NCI-H82 treated with DMSO at 0.1 percent for 48 hours (cell line): Measurements from ENCODE around the gene MTRFR.
"Not testable (repeated sequence)": the region's sequence is repeated elsewhere in the genome, so short reads cannot be mapped to it uniquely, and the experiment has no call there.

Experiments
- DNase-seq: peaks from one replicate; lab custom pipeline; 2025; ENCODE audit not compliant: unreplicated experiment; lab: John Stamatoyannopoulos, UW

MTRFR gene

DNA sequence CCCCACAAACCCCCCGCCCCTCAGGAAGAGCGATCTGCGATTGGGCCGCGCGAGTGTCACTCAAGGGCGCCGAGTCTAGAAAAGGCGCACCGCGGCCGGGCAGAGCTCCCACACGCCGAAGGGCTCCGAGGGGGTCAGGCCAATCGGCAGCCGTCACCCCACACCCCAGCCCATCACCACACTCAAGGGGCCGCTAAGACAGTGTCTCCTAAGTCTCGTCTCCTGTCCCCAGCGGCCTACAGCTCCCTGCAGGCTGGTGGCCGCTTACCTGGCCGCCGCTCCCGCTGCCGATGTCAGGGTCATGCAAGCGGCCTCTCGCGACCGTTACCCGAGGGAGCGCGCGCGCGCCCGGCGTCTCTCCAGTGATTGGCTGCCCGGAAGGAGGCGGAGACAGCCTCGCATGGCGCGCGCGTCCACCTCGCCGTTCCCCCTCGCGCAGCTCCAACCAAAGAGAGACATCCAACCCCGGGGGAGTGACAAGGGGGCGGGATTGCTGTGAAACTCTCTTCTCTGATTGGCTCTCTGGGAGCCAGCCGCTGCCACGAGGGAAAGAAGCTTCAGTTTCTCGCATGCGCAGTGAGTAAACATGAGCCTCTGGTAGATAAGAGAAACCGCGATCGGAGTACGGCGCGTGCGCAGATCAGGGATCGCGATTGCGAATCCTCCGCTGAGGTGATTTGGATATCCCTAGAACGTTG lies at the start of gene MTRFR, which contains the start of gene MPHOSPH9:
MTRFR (plus strand) TSS at position 630 of the 698 bp plus-strand sequence. CDS start 20,239 bp downstream, outside the sequence.
MPHOSPH9 (minus strand) TSS at position 335 of the 698 bp plus-strand sequence. CDS start 2,777 bp downstream, outside the sequence.
- DNase-seq, result peak; percentile 99

DNA sequence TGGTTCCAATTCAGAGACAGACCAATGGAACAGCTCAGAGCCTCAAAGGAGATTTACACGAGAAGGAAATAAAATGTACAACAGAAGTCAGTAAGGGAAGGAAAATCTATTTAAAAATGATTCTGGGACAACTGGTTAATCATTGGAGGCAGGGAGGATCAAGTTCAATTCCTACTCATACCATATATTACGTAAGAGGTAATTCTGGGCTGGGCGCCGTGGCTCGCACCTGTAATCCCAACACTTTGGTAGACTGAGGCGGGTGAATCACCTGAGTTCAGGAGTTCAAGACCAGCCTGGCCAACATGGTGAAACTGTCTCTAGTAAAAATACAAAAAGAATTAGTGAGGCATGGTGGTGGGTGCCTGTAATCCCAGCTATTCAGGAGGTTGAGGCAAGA lies 45.6 kb upstream of the MTRFR start:
- no peak for DNase-seq

DNA sequence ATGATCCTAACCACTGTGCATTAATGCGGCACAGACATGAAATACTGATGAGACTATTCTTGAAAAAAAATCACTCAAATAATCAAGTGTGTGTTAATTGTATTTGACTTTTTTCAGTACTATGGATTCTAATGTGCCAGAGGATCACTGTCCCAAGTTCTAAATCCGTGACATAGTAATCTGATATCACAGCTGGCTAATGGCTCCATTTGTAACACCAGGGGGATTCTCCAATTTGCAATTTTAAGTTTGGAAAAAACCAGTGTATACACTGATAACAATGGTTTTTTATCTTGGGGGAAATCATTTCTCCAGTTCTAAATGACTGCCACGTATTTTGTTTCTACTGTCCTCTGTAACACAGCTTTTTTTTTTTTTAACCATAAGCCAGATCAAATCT lies 33.3 kb upstream of the MTRFR start:
- no peak for DNase-seq

DNA sequence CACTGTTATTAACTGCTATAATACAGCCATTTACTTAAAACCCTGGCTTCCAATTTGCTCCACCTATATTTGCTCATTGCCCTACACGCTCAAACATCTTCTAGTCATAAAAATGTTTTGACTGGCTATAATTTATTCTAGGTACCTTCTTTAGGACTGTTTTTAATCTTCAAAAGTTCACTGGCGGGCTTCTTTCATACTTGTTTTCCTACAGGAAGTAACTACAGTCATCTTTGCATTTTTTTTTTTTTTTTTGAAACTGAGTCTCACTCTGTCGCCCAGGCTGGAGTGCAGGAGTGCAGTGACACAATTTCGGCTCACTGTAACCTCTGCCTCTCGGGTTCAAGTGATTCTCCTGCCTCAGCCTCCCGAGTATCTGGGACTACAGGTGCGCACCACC lies 32.8 kb upstream of the MTRFR start:
- DNase-seq, result no peak

DNA sequence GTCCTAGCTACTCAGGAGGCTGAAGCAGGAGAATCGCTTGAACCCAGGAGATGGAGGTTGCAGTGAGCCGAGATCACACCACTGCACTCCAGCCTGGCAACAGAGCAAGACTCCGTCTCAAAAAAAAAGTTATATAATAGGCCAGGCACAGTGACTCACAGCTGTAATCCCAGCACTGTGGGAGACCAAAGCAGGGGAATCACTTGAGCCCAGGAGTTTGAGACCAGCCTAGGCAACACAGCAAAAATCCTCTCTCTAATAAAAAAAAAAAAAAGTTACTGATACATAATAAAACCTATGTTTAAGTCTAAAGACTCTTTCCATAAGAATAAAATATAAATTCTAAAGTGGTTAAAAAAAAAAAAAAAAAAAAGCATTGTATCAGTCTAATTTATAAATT lies 26.4 kb upstream of the MTRFR start:
- not testable (repeated sequence) for DNase-seq

DNA sequence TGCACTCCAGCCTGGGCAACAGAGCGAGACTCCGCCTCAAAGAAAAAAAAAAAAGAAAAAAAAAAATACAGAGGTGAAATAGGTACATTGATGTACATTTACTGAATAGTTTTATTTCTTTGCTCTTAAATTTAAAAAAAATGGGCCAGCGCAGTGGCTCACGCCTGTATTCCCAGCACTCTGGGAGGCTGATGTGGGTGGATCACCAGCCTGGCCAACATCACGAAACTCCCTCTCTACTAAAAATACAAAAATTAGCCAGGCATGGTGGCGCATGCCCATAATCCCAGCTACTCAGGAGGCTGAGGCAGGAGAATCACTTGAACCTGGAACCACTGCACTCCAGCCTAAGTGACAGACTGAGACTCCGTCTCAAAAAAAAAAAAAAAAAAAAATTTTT lies 25.4 kb upstream of the MTRFR start:
- not testable (repeated sequence) for DNase-seq

DNA sequence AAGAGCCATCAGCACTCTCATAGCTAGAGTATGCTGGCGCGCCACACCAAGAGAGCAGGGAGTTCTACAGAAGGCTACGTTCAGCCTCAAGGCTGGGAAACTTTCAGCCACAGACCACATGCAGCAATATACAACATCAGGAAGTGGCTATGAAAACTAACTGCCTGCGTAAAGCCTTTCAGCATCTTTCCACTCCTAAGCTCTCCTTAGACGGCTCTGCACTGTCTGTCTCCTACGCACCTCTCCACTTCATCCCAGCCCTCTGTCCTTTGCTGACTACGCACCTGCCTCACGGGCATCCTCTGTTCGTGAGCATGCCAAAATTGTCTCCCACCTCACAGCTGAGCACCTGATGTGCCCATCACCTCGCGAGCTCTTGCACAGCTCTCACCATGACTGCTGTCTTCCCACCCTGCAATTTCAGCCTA lies 10.0 kb upstream of the MTRFR start:
- DNase-seq, result no peak

DNA sequence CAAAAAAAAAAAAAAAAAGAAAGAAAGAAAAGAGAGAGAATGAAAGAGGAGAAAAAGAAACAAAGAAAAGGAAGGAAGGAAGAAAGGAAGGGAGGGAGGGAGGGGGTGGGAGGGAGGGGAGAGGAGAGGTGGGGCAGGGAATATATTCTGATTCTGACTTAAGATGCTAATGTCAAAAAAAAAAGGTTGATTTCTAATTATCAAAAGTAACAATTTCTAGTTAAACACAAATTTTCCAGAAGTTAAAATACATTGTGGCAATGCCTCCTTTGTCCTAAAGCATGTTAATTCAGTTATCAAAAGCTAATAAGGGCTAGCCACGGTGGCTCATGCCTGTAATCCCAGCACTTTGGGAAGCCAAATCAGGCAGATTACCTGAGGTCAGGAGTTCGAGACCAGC lies 7.8 kb upstream of the MTRFR start:
- no peak for DNase-seq

DNA sequence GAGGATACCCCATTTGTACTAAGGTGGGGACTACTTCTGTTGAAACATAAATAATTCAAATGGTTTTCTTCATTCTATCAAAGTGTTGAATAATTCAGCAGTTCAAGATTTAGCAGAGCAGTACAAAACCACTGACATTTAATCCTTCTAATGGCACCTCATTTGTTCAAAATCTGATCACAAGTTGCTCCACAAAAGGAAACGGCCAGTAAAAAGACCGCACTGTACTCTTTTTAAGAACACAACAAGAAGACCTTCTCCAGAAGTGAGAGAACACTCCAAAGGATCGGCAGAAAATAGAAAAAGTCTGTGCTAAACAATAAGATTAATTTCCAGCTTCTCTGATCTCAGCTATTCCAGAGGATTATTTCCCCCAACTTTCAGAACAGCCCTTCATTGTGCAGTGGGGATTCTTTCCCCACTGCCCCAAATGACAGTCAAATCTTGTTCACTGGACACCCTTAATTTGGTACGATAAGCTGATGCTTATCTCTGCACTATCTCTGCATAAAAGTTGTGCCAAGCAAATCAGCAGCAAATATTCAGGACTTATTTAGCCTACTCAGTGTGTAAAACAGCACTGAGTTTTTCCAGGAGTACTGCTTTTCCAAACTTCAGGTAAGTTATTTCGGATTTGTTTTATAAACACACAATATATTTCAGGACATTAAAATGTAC lies 5.5 kb upstream of the MTRFR start:
- DNase-seq, result no peak

DNA sequence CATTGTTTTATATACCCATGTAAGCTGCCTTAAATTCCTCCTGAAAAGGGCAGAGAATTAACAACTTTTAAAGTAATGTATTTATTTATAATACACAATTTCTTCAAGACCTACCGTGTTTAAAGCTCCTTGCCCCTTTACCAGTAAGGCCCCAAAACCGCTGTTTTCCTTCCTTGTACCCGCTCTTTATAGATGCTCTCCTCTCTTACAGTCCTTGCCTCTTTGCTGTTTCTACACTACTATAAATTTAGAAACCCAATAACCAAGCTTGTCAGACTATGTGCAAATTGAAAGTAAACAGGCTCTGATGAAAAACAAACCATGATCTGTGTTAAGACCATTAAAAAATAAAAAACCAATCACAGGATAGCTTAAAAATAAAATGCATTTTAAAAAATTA lies 4.2 kb upstream of the MTRFR start:
- DNase-seq, result no peak

DNA sequence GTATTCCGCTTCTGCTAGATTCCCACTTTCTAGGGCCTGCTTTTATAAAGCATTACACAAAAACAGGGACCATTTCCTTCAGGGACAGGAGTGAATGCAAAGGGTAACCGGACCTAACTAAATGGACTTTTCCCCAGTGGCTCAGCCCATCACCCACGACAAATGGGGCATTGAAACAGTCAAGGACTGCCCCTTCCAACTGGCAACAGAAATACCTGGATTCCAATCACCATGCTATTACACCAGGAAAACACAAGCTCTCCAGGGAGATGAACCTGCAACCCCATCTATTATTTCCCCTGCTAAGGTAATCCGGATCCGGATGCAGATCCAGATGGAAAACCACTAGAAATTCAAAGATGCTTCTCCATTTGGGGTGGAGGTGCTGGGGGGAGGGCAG lies 1.3 kb upstream of the MTRFR start:
- no peak for DNase-seq

DNA sequence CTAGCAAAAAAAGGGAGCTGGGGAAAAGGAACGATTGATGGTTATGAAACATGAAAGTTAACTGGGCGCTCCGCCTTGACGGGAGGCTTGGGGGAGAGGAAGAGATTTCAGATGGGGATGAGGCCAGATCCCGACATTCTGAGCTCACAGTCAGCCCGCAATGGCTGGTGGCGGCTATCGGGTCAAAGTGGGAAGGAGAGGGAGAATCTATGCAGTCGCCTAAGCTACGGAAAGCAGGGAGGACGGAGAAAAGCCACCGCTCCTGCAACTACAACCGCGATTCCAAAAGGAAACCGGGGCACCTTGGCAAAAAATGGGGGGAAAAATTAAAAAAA lies 797 bp upstream of the MTRFR start:
- DNase-seq, result no peak

DNA sequence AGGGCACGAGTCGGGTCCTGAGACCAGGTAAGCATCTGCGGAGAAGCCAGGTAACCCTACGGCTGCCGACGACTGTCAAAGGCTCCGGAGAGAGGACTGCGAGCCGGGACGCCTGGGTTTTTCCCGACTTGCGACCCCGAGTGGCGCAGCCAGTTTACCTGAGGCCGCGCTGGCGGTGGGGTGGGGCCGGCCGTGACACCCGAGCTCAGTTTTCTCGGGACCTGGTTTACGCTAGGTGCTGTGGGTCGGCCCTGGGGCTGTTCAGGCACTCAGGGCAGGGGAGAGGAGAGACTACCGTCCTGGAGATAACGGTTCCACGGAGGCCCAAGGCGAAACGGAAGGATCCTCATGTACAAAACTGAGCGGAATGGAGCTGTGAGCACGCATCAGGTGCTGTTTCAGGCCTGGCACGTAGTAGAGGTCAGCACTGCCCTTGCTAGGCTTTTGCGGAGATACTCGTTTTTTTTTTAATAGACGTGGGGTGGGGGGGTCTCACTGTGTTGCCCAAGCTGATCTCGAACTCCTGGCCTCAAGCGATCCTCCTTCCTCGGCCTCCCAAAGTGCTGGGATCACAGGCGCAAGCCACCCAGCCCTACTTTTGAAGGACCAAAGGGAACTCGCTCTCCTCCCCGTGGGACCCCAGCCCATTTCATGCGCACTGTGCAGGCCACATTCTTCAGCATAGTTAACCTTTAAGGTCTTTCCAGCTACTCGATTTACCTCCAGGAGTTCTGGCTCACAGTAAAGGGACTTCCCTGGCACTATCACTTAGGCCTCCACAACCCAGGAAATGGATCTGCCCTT lies 471 bp downstream of the MTRFR start:
- DNase-seq, result no peak

DNA sequence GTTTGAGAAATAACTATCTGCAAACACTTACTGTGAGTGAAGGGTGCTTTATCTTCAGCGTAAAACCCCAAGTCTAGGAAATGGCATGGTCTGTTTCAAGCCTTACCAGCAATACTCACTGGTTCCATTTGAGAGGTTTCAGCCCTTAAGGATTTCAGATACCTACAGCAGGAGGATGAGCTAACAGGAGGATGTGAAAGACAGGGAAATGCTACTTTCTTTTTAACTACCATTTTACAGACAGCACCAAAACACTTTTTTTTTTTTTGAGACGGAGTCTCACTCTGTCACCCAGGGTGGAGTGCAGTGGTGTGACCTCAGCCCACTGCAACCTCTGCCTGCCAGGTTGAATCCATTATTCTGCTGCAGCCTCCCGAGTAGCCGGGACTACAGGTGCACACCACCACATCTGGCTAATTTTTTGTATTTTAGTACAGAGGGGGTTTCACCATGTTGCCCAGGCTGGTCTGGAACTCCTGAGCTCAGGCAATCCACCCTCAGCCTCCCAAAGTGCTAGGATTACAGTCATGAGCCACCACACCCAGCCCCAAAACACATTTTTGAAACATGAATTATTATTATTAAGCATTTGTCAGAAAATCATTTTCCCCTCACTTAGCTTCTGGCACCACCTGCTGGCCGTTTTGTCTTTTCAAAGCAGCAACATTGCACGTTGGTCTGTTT lies 4.6 kb downstream of the MTRFR start:
- DNase-seq, result no peak

DNA sequence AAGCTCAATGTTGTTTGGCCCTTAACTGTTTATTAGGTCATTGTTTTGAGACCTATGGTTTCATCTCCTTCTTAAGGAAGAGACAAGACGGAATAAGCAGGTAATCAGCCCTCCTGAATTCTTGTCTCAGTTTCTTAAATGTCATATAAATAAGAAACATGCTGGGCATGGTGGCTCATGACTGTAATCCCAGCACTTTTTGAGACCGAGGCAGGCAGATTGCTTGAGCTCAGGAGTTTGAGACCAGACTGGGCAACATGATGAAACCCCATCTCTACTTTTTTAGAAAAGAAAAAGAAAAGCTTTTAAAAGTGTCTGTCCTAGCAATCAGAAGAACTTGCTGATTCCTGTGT lies 5.1 kb downstream of the MTRFR start:
- no peak for DNase-seq

DNA sequence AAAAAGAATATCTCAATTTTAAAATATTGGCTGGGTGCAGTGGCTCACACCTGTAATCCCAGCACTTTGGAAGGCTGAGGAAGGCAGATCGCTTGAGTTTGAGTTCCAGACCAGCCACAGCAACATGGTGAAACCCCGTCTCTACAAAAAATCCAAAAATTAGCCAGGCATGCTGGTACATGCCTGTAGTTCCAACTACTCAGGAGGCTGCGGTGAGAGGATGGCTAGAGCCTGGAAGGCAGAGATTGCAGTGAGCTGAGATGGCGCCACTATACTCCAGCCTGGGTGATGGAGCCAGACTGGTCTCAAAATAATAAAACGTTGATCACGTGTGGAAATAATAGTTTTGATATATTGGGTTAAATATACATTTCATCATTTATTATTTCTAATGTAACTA lies 5.7 kb downstream of the MTRFR start:
- no peak for DNase-seq

DNA sequence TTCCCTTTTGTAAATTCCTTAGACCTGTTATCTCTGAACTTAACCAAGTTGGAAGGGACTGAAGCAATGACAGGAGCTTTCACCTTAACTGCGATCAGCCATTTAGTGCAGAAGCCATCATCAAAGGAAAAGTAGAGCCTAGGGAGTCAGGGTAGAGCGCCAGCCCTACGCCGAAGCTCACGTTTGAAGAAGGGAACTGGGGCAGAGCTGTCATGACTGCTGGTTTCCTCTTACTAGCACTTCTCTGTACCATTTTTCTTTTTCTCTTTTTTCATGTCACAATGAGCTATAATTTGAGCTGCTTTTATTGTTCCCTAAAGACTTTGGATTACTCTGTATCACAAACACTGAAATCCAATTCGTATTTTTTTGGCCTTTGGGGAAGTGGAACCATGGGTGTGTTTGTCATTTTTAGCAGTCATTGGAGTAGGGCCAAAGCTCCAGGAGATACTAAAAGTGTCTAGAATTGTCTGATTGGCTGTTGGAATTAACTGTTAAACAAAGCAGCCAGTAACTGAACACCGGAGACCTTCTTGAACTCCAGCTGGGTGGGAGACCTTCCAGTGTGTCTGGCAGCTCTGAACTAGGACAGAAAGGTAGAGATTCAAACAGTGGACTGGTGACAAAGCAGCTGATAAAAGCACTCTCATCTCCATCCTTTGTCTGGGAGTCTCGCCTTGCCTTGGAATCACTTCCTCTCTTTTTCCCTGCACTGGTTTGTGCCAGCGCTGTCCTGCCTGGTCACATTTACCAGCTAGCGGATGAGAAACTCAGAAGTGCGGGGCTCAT lies 9.1 kb downstream of the MTRFR start:
- DNase-seq, result no peak

DNA sequence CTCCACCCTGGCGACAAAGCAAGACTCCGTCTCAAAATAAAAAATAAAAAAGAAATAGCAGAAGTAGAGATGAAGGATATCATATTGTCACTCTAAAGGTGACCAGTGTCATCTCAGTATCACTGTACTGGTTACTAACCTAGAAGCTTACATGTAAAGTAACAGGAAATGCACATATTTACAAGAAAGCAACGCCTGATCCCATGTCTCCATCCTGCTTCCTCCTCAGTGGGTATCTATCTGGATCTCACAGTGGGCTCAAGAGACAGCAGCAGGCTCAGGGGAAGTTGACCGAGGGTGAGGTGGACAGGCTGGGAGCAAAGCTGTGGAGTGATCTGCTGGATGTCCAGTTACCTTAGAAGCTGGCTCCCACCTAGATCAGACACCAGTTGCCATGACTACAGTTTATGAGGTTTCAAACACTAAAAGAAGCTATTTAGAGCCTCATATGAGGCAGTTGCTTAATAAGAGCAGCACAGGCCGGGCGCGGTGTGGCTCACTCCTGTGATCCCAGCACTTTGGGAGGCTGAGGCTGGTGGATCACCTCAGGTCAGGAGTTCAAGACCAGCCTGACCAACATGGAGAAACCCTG lies 10.5 kb downstream of the MTRFR start:
- DNase-seq, result no peak

DNA sequence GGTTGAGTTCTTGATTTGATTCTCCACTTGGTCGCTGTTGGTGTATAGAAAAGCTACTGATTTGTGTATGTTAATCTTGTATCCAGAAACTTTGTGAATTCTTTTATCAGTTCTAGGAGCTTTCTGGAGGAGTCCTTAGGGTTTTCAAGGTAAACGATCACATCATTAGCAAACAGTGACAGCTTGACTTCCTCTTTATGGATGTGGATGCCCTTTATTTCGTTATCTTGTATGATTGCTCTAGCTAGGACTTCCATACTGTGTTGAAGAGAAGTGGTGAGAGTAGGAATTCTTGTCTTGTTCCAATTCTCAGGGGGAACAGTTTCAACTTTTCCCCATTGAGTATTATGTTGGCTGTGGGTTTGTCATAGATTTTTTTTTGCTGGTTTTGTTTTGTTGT lies 12.4 kb downstream of the MTRFR start:
- DNase-seq, result no peak

DNA sequence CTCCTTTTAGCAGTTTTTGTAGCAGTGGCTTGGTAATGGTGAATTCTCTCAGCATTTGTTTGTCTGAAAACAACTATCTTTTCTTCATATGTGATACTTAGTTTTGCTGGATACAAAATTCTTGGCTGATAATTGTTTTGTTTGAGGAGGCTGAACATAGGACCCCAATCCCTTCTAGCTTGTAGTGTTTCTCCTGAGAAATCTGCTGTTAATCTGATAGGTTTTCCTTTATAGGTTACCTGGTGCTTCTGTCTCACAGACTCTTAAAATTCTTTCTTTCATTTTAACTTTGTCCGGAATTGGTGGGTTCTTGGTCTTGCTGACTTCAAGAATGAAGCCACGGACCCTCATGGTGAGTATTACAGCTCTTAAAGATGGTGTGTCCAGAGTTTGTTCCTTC lies 14.9 kb downstream of the MTRFR start:
- DNase-seq, result not testable (repeated sequence)
